Fibroblast of peridontal ligament (primary cell): ENCODE results near the gene NF1.
"Not testable (repeated sequence)": the region's sequence is repeated elsewhere in the genome, so short reads cannot be mapped to it uniquely, and the experiment has no call there.

Source experiments
- DNase-seq: peaks from one replicate; pipeline ENCODE4 v3.0.0-alpha.2; 2010; ENCODE audit errors: extremely low read depth

The NF1 gene

GRCh38 chr17:31251970-31252328 lies 157.2 kb downstream of the NF1 start:
- DNase-seq = no peak

- DNase-seq = no peak
Measured at GRCh38 chr17:31252741-31253140, 158.0 kb downstream of the NF1 start.

- no peak for DNase-seq
Measured at GRCh38 chr17:31254654-31255053, 159.9 kb downstream of the NF1 start.

- DNase-seq = no peak
Measured at GRCh38 chr17:31256936-31257335, 162.2 kb downstream of the NF1 start.

GRCh38 chr17:31260151-31260550 lies 165.4 kb downstream of the NF1 start:
- no peak for DNase-seq

GRCh38 chr17:31261601-31262000 lies 166.8 kb downstream of the NF1 start:
- DNase-seq = no peak

- DNase-seq = not testable (repeated sequence)
Measured at GRCh38 chr17:31262923-31263322, 168.1 kb downstream of the NF1 start.

GRCh38 chr17:31266042-31266441 lies 171.3 kb downstream of the NF1 start:
- DNase-seq = no peak

- no peak for DNase-seq
Measured at GRCh38 chr17:31269036-31269577, 174.3 kb downstream of the NF1 start.

GRCh38 chr17:31269578-31269983 lies 174.8 kb downstream of the NF1 start:
- DNase-seq = peak; percentile 100

GRCh38 chr17:31272236-31272635 lies 177.5 kb downstream of the NF1 start:
- DNase-seq = no peak

- DNase-seq = no peak
Measured at GRCh38 chr17:31272803-31273202, 178.0 kb downstream of the NF1 start.

- DNase-seq = peak; percentile 67
Measured at GRCh38 chr17:31273516-31273915, 178.7 kb downstream of the NF1 start.

- DNase-seq = peak; percentile 89
Measured at GRCh38 chr17:31274252-31274651, 179.5 kb downstream of the NF1 start.

GRCh38 chr17:31275116-31275515 lies 180.3 kb downstream of the NF1 start:
- DNase-seq = no peak

GRCh38 chr17:31279401-31279800 lies 184.6 kb downstream of the NF1 start:
- no peak for DNase-seq

GRCh38 chr17:31281061-31281460 lies 186.3 kb downstream of the NF1 start:
- no peak for DNase-seq

GRCh38 chr17:31283841-31284240 lies 189.1 kb downstream of the NF1 start:
- DNase-seq = no peak

- no peak for DNase-seq
Measured at GRCh38 chr17:31286587-31286986, 191.8 kb downstream of the NF1 start.

- not testable (repeated sequence) for DNase-seq
Measured at GRCh38 chr17:31287932-31288331, 193.2 kb downstream of the NF1 start.

- no peak for DNase-seq
Measured at GRCh38 chr17:31289790-31290189, 195.0 kb downstream of the NF1 start.

- DNase-seq = no peak
Measured at GRCh38 chr17:31291820-31292219, 197.0 kb downstream of the NF1 start.

- DNase-seq = no peak
Measured at GRCh38 chr17:31293581-31293980, 198.8 kb downstream of the NF1 start.

GRCh38 chr17:31294231-31294630 lies 199.5 kb downstream of the NF1 start:
- no peak for DNase-seq
